PFSK-1 (cell line): ENCODE measurements around the gene REPIN1.

Source experiments
- FOXP2 ChIP-seq: optimal IDR thresholded peaks from 2 replicates; pipeline ENCODE3; 2011; ENCODE audit warnings: borderline replicate concordance, control low read depth, inconsistent platforms; ENCODE audit not compliant: insufficient read depth; ENCODE audit errors: extremely low read length, extremely low read depth
- POLR2AphosphoS5 ChIP-seq: IDR thresholded peaks from 2 replicates; pipeline ENCODE4 v1.6.1; 2012; ENCODE audit warnings: low read depth, mild to moderate bottlenecking, control low read depth, low read length, moderate library complexity
- REST ChIP-seq, 2 experiments: IDR thresholded peaks; 2 replicates each; pipeline versions ENCODE4 v1.6.1 to v1.8.0; 2011 to 2012; ENCODE audit warnings: low read depth in 2 of 2, low read length in 2 of 2, control low read depth in 1 of 2, inconsistent platforms in 1 of 2, mild to moderate bottlenecking in 1 of 2, moderate library complexity in 1 of 2; ENCODE audit not compliant: insufficient read depth in 1 of 2
- SIN3A ChIP-seq: IDR thresholded peaks from 2 replicates; pipeline ENCODE4 v1.6.1; 2012; ENCODE audit warnings: mild to moderate bottlenecking, low read length, moderate library complexity, borderline replicate concordance; ENCODE audit not compliant: insufficient read depth
- TAF1 ChIP-seq: IDR thresholded peaks from 2 replicates; pipeline ENCODE4 v1.6.1; 2012; ENCODE audit warnings: low read length, control low read depth, borderline replicate concordance; ENCODE audit not compliant: insufficient read depth

- TF ChIP-seq SIN3A = no peak
- TF ChIP-seq REST (IDR thresholded peaks at IDR 0.05; ENCODE audit: insufficient read depth in 1 of 2, low read depth in 2 of 2, low read length in 2 of 2) = no peak
- TF ChIP-seq POLR2AphosphoS5 = no peak
- TF ChIP-seq TAF1 = no peak
- no peak for TF ChIP-seq FOXP2
Observed at GRCh38 chr7:150375662-150376521, 7.3 kb downstream of the REPIN1 start.
